Mesenteric fat pad (tissue), 1 donor: Measurements from ENCODE around the gene MAPK1IP1L. TPM values are rescaled to one million over a fixed set of nuclear protein-coding genes. Genes with fewer than 3 reads are reported as not detected.
"Not testable (repeated sequence)": the region's sequence is repeated elsewhere in the genome, so short reads cannot be mapped to it uniquely, and the experiment has no call there.

ENCODE experiments used
- DNase-seq: peaks from one replicate; pipeline ENCODE4 v3.0.0-alpha.2; 2020; ENCODE audit warnings: low spot score
- long read RNA-seq: library from polyadenylated mRNA; unstranded; transcript quantifications from one replicate; pipeline ENCODE4 v2.0.0, GENCODE V29; 2020
- total RNA-seq: library from RNA; stranded (reverse); fragmentation: NEBNext Ultra II Directional; extraction: Animal tissue kit (Norgen Biotek cat#: 25700); gene quantifications from one replicate; pipeline ENCODE4 v1.2.1, GENCODE V29; 2021
- donor health status: DM: yes; HTN: yes; CAD: no.

Gene MAPK1IP1L
- 89.6 TPM for total RNA-seq
- long read RNA-seq, partial matches to known transcripts, result 36 of 69 reads
- long read RNA-seq, other reads (novel, unspliced or antisense), result 32 of 69 reads

GRCh38 chr14:55051423-55052268, at the start of gene MAPK1IP1L:
Gene MAPK1IP1L, plus strand, starts transcription at chr14:55051647. Its CDS starts 10,037 bp downstream, at chr14:55061684.
- peak; percentile 98 for DNase-seq

- no peak for DNase-seq
Observed at GRCh38 chr14:55005071-55005470, 46.4 kb upstream of the MAPK1IP1L start.

DNA sequence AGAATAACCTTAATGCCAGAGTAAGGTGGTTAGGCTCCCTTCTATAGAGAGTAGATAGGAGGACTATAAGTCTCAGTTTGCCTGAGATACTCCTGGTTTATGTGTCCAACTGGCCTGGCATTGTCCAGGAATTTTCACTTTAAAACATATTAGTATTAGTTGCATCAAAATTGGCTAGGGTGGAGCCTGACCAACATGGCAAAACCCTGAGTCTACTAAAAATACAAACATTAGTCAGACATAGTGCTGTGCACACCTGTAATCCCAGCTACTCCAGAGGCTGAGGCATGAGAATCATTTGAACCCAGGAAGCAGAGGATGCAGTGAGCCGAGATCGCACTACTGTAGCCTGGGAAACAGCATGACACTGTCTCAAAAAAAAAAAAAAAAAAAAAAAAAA, 36.4 kb upstream of the MAPK1IP1L start:
- DNase-seq, result no peak

DNA sequence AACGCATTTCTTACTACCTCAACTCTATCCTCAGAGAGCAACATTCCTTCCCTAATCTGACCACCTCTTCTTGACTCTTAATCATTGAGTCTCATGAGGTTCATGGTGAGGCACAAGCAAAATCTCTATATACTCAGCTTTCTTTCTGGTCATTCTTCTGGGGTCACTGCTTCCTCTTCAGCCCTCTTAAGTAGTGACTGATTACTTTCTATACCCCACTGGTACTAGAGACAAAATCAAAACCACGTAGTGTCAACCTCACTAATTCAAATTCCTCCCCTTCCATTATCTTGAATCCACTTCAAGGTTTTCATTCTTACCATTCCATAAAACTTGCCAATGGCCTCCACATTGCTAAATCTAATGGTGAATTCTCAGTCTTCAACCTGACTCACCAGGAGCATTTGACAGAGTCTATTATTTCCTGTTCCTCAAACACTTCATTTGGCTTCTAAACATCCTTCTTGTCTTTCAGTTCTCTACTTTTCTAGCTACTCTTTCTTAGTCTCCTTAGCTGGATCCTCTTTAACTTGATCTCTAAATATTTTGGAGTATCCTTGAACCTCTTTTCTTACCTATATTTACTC, 31.4 kb upstream of the MAPK1IP1L start:
- DNase-seq, result no peak

GRCh38 chr14:55024365-55024764, 27.1 kb upstream of the MAPK1IP1L start:
- DNase-seq, result not testable (repeated sequence)

GRCh38 chr14:55025948-55026347, 25.5 kb upstream of the MAPK1IP1L start:
- no peak for DNase-seq

DNA sequence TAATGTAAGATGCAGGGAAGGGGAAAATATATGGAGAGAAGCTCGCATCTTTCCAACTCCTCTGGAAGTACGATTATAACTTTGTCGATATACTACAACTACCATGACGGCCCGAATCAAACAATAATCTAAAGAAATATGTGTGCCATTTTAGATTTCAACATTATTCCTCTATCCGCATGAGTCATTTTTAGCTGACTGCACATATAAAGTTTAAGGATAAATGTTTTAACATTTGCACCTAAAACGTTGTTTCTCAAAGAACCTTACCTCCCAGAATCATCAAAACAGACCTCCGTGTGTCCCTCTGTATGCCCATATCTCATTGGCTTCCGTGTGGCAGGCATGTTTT, 25.0 kb upstream of the MAPK1IP1L start:
- DNase-seq, result no peak

DNA sequence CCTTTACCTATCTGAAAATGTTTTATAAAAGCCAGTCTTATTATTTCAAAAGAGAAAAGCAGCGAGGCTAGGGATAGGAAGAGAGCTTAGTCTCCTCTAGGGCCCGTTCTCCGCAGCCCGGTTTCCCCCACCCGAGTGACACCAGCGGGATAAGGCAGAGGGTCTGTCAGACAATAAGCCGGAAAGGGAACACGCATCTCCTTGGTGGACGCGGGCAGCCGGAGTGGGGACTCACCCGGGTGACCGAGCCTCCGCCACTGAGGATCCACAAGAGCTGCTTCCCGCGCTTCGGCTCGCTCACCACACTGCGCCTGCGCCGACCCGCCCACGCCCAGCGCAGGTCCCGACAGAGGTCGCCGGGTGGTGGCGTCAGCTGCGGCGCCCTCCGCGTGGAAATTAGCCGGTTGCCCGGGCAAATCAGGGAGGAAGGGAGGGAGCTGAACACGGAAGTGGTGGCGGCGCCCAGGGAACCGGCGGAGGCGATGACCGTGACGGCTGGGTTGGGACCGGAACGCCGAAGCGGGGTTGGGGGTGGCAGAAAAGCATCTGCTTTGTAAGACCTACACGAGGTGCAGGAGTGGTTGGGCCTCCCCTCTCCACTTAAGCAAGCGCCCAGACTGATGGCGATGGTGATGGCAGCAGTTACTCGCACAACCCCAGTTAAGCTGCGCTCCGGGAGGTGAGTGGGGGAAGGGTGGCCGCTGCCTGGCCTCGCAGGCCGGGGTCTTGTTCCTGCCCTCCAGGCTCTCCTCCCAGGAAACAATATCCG, 24.5 kb upstream of the MAPK1IP1L start, which contains the start of the genes SOCS4 and WDHD1:
TSS of gene SOCS4 (plus strand) at position 444 of the 769 bp plus-strand sequence. CDS start 15,806 bp downstream, outside the sequence.
TSS of gene WDHD1 (minus strand) at position 307 of the 769 bp plus-strand sequence. CDS start 312 bp downstream, outside the sequence.
- DNase-seq, result peak; percentile 99

- DNase-seq, result no peak
Observed at GRCh38 chr14:55028066-55028465, 23.4 kb upstream of the MAPK1IP1L start.

DNA sequence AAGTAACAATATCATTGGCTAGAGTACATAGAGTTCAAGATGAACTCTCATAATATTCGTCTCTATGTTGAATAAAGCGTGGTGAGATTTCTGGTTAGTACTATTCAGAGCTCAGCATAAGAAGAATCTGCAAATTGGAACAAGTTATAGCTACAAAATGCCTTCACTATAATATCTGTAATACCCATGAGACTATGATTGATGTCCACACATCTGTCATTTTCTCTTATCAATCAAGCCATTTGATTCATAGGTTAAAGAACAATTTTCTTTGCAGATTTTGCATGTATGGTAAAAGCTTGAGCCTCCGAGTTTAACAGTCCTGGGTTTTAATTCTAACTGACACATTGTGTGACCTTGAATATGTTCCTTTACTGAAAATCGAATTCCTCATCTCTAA, 23.0 kb upstream of the MAPK1IP1L start:
- DNase-seq, result no peak

GRCh38 chr14:55031190-55031589, 20.3 kb upstream of the MAPK1IP1L start:
- DNase-seq, result no peak

DNA sequence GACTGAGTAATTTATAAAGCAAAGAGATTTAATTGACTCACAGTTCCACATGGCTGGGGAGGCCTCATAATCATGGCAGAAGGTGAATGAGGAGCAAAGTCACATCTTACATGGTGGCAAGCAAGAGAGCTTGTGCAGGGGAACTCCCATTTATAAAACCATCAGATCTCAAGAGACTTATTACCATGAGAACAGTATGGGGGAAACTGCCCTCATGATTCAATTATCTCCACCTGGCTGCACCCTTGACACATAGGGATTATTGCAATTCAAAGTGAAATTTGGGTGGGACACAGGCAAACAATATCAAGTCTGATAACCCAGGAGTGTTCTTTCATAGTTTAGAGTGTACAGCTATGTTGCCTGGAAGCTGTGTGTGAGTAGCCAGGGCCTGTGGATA, 13.5 kb upstream of the MAPK1IP1L start:
- not testable (repeated sequence) for DNase-seq

GRCh38 chr14:55038708-55039107, 12.7 kb upstream of the MAPK1IP1L start:
- DNase-seq, result no peak

- no peak for DNase-seq
Observed at GRCh38 chr14:55043528-55043927, 7.9 kb upstream of the MAPK1IP1L start.

GRCh38 chr14:55045087-55045486, 6.4 kb upstream of the MAPK1IP1L start:
- DNase-seq, result no peak

GRCh38 chr14:55047301-55048053, 4.0 kb upstream of the MAPK1IP1L start:
- no peak for DNase-seq

GRCh38 chr14:55048900-55049436, 2.5 kb upstream of the MAPK1IP1L start:
- DNase-seq, result no peak

DNA sequence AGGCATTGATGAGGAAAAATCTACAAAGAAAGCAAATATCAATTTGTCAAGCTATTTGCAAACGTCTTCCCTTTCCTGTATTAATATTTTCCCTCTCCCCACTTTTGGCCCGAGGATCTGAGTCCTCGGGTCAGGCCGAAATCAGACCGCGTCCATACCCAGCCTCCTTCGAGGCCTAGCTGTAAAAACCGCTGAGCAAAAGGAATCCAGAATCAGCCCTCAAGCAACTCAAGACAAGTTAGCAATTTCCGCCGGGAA, 353 bp upstream of the MAPK1IP1L start:
- no peak for DNase-seq

DNA sequence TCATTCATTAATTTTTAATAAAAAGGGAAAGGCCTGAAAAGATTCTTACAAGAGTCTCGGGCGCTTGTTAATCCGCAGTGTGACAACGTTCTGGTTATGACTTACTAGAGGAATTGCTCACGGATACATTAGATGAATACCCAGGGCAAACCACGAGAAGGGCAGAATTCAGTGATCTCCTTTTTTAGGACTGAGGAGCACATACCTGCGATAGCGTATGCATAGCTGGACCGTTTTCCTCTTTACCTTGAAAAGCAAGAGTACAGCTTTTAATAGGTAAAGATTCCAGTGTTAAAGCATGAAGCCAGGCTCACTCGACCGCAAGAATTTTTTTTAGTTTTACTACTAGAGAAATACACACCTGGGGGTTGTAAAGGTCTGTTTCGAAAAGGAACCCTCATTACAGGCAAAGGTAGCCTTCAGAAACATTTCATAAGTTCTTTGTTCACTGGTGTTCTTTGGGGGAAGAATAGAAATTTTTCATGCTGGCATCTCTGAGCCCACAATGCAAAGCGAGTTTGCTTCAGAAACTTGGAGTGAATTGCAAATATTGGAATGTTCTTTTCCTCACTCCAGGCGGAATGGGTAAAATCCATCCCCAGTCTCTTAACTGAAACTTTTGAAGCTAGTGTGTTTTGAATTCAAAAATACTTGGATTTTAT, 953 bp downstream of the MAPK1IP1L start:
- DNase-seq, result no peak

- no peak for DNase-seq
Observed at GRCh38 chr14:55053018-55053417, 1.6 kb downstream of the MAPK1IP1L start.
